HCT116 (cell line): ENCODE results near the gene NDST3. TPM values are rescaled to one million over a fixed set of nuclear protein-coding genes. Genes with fewer than 3 reads are reported as not detected.

ENCODE experiments used
- ATAC-seq: fragments of 200-7000 bp; cut with Tn5 transposase; 2 replicates; pipeline ENCODE4 v1.9.1; 2020; ENCODE audit warnings: mild to moderate bottlenecking, moderate library complexity
- BruUV-seq: library from RNA; stranded (reverse); fragments of 400-500 nt; replicated peaks from 2 replicates; lab custom pipeline; 2021; lab: Mats Ljungman, UMichigan
- CTCF ChIA-PET: fragments of 300-600 bp; sonication (Branson Sonifier 250); formaldehyde crosslinking; loops from one replicate; lab custom pipeline; 2021; ENCODE audit warnings: antibody characterized with exemption; lab: Charles Lee
- POLR2A ChIA-PET: fragments of 300-600, 350-600 bp; sonication (Branson Sonifier 250); formaldehyde crosslinking; loops from one replicate; lab custom pipeline; 2021; ENCODE audit warnings: antibody characterized with exemption; lab: Charles Lee
- RAD21 ChIA-PET, 2 experiments: fragments of 300-600 bp; sonication (Branson Sonifier 250); formaldehyde crosslinking; loops; one replicate each; lab custom pipeline; 2023; ENCODE audit warnings: low total read pairs in 2 of 2; ENCODE audit not compliant: uncharacterized antibody in 2 of 2, unreplicated experiment in 2 of 2, low non-redundant PET in 1 of 2; lab: Charles Lee
- DNase-seq: peaks from one replicate; pipeline ENCODE4 v3.0.0-alpha.2; 2010; ENCODE audit warnings: low read depth, low spot score
- H2AFZ ChIP-seq: fragments of 200-600 bp; shearing (Covaris generic), sonication (generic); 2 replicates; pipeline ENCODE4 v1.6.1; 2017; ENCODE audit warnings: low read depth, mixed run types, mixed read lengths, antibody characterized with exemption, low read length; ENCODE audit not compliant: poor library complexity, severe bottlenecking
- H3K27ac ChIP-seq: 2 replicates; pipeline ENCODE4 v1.5.1; 2012; ENCODE audit warnings: low read depth, low read length
- H3K27me3 ChIP-seq: fragments of 200-600 bp; sonication (generic); 2 replicates; pipeline ENCODE4 v1.6.1; 2016; ENCODE audit warnings: mixed run types, low read length, mixed read lengths; ENCODE audit not compliant: insufficient read depth
- H3K36me3 ChIP-seq, 2 experiments: fragments of 200-500 bp in 1 of 2; fragments of 200-600 bp in 1 of 2; sonication (Bioruptor generic) in 1 of 2; sonication (generic) in 1 of 2; 2 replicates each; pipeline versions ENCODE4 v1.5.1 to v1.6.1; 2014 to 2016; ENCODE audit warnings: low read length in 2 of 2, inconsistent platforms in 1 of 2, mixed read lengths in 1 of 2, mixed run types in 1 of 2; ENCODE audit not compliant: insufficient read depth in 2 of 2, control insufficient read depth in 1 of 2
- H3K4me1 ChIP-seq, 2 experiments: fragments of 200-600 bp in 1 of 2; sonication (generic) in 1 of 2; 2 replicates each; pipeline versions ENCODE4 v1.5.1 to v1.6.1; 2012 to 2017; ENCODE audit warnings: low read length in 2 of 2, inconsistent platforms in 1 of 2, mild to moderate bottlenecking in 1 of 2, mixed read lengths in 1 of 2, mixed run types in 1 of 2, moderate library complexity in 1 of 2; ENCODE audit not compliant: insufficient read depth in 2 of 2, control insufficient read depth in 1 of 2
- H3K4me2 ChIP-seq: fragments of 200-600 bp; sonication (generic); 2 replicates; pipeline ENCODE4 v1.6.1; 2017; ENCODE audit warnings: mixed run types, low read length, mixed read lengths
- H3K4me3 ChIP-seq, 2 experiments: fragments of 200-600 bp in 1 of 2; sonication (generic) in 1 of 2; replicated peaks in 1 of 2; 2 replicates each; pipeline ENCODE4 v1.5.1; 2011 to 2016; ENCODE audit warnings: low read length in 2 of 2, control low read depth in 1 of 2, low read depth in 1 of 2, mild to moderate bottlenecking in 1 of 2, mixed read lengths in 1 of 2, mixed run types in 1 of 2
- H3K79me2 ChIP-seq: fragments of 200-600 bp; sonication (generic); 2 replicates; pipeline ENCODE4 v1.6.1; 2017; ENCODE audit warnings: mild to moderate bottlenecking, mixed run types, low read length, moderate library complexity, mixed read lengths; ENCODE audit not compliant: insufficient read depth
- H3K9ac ChIP-seq: fragments of 200-600 bp; sonication (generic); 2 replicates; pipeline ENCODE4 v1.6.1; 2016; ENCODE audit warnings: low read length, mixed read lengths
- H3K9me2 ChIP-seq: fragments of 200-600 bp; sonication (generic), shearing (Covaris generic); 2 replicates; pipeline ENCODE4 v1.6.1; 2017; ENCODE audit warnings: mixed run types, mild to moderate bottlenecking, moderate library complexity; ENCODE audit not compliant: insufficient read depth
- H3K9me3 ChIP-seq, 2 experiments: fragments of 200-500 bp in 1 of 2; fragments of 200-600 bp in 1 of 2; sonication (Bioruptor generic) in 1 of 2; sonication (generic) in 1 of 2; 2 replicates each; pipeline ENCODE4 v1.6.1; 2014 to 2017; ENCODE audit warnings: low read length in 2 of 2, mixed read lengths in 2 of 2, inconsistent platforms in 1 of 2, low read depth in 1 of 2, mild to moderate bottlenecking in 1 of 2, mixed run types in 1 of 2, moderate library complexity in 1 of 2; ENCODE audit not compliant: control insufficient read depth in 1 of 2, insufficient read depth in 1 of 2
- H4K20me1 ChIP-seq: fragments of 200-600 bp; sonication (generic), shearing (Covaris generic); 2 replicates; pipeline ENCODE4 v1.6.1; 2017; ENCODE audit warnings: mixed run types, mild to moderate bottlenecking, moderate library complexity; ENCODE audit not compliant: insufficient read depth
- CBX3 ChIP-seq: IDR thresholded peaks from 2 replicates; pipeline ENCODE4 v1.6.1; 2012; ENCODE audit warnings: low read depth
- CEBPB ChIP-seq: IDR thresholded peaks from 2 replicates; pipeline ENCODE4 v1.6.1; 2012; ENCODE audit warnings: low read depth
- EGR1 ChIP-seq: IDR thresholded peaks from 2 replicates; pipeline ENCODE4 v1.6.1; 2012; ENCODE audit warnings: low read depth
- ELF1 ChIP-seq: IDR thresholded peaks from 2 replicates; pipeline ENCODE4 v1.6.1; 2012; ENCODE audit warnings: low read depth, borderline replicate concordance
- EZH2phosphoT487 ChIP-seq: fragments of 200-600 bp; IDR thresholded peaks from 2 replicates; pipeline ENCODE4 v1.6.1; 2018; ENCODE audit warnings: antibody characterized with exemption, borderline replicate concordance
- FOSL1 ChIP-seq: IDR thresholded peaks from 2 replicates; pipeline ENCODE4 v1.6.1; 2012; ENCODE audit warnings: low read depth
- POLR2A ChIP-seq: IDR thresholded peaks from 2 replicates; pipeline ENCODE4 v1.7.0; 2011; ENCODE audit warnings: borderline replicate concordance; ENCODE audit not compliant: insufficient read depth, insufficient read length; ENCODE audit errors: extremely low read depth
- POLR2AphosphoS5 ChIP-seq: IDR thresholded peaks from 2 replicates; pipeline ENCODE4 v1.6.1; 2011; ENCODE audit warnings: mild to moderate bottlenecking, low read depth, low read length, moderate library complexity
- RAD21 ChIP-seq: IDR thresholded peaks from 2 replicates; pipeline ENCODE4 v1.6.1; 2012; ENCODE audit warnings: low read depth, mild to moderate bottlenecking
- SIN3A ChIP-seq: IDR thresholded peaks from 2 replicates; pipeline ENCODE4 v1.6.1; 2012; ENCODE audit warnings: low read depth
- SP1 ChIP-seq: IDR thresholded peaks from 2 replicates; pipeline ENCODE4 v1.6.1; 2012; ENCODE audit warnings: low read depth
- SRF ChIP-seq: IDR thresholded peaks from 2 replicates; pipeline ENCODE4 v1.6.1; 2012; ENCODE audit warnings: low read depth
- TCF7L2 ChIP-seq: IDR thresholded peaks from 2 replicates; pipeline ENCODE4 v1.7.0; 2011; ENCODE audit warnings: borderline replicate concordance, inconsistent platforms; ENCODE audit not compliant: insufficient read depth, insufficient read length; ENCODE audit errors: extremely low read depth
- YY1 ChIP-seq: IDR thresholded peaks from 2 replicates; pipeline ENCODE4 v1.6.1; 2011; ENCODE audit warnings: low read length, low read depth, moderate library complexity, mild to moderate bottlenecking; ENCODE audit not compliant: insufficient replicate concordance; ENCODE audit errors: extremely low read depth
- ZFX ChIP-seq: fragments of 450-650 bp; IDR thresholded peaks from 2 replicates; pipeline ENCODE4 v1.6.1; 2017
- ZNF274 ChIP-seq: fragments of 200-500 bp; sonication (Bioruptor generic); IDR thresholded peaks from 2 replicates; pipeline ENCODE4 v1.6.1; 2014; ENCODE audit warnings: mild to moderate bottlenecking, low read depth, low read length, inconsistent platforms
- intact Hi-C: fragments of 100-400 bp; cut with micrococcal nuclease; formaldehyde crosslinking; loops from 2 replicates; pipeline ENCODE4 v1.10.0; 2022
- total RNA-seq: library from RNA; stranded (reverse); gene quantifications from one replicate; pipeline ENCODE4 v1.2.1, GENCODE V29; 2021; ENCODE audit not compliant: unreplicated experiment
- TF ChIP-seq, protein P1 (sequence below): IDR thresholded peaks from 2 replicates; pipeline ENCODE4 v1.6.1; 2012
- TF ChIP-seq, protein P2 (sequence below), 3 experiments: fragments of 200-600 bp in 1 of 3; sonication (generic) in 1 of 3; IDR thresholded peaks in 2 of 3; conservative IDR thresholded peaks in 1 of 3; 2 replicates each; pipeline ENCODE4 v1.5.1; 2012 to 2017; ENCODE audit warnings: low read depth in 2 of 3, low read length in 2 of 3, antibody characterized with exemption in 1 of 3, borderline replicate concordance in 1 of 3, control low read depth in 1 of 3, mild to moderate bottlenecking in 1 of 3, mixed read lengths in 1 of 3, mixed run types in 1 of 3, moderate library complexity in 1 of 3; ENCODE audit not compliant: insufficient read depth in 1 of 3
- TF ChIP-seq, protein P3 (sequence below): IDR thresholded peaks from 2 replicates; pipeline ENCODE4 v1.6.1; 2012; ENCODE audit warnings: low read depth
- TF ChIP-seq, protein P4 (sequence below): IDR thresholded peaks from 2 replicates; pipeline ENCODE4 v1.6.1; 2012

Gene NDST3
- total RNA-seq, 1 experiment from 2014 or later: not detected

GRCh38 chr4:118280501-118281218 is 246.4 kb downstream of the NDST3 start:
- no TSS peak for BruUV-seq
- H2AFZ ChIP-seq: no peak overlapping the region
- H4K20me1 ChIP-seq: peaks cover 4% of the 10 kb centered on the region; the same call in 1 of the 2 replicates
- H3K36me3 ChIP-seq: peaks cover 5 to 21% of the 10 kb centered on the region in 2 experiments; a peak in 3 of 4 replicates
- no peaks in the 10 kb centered on the region for H3K27me3 ChIP-seq
- H3K79me2 ChIP-seq: peaks cover 18% of the 10 kb centered on the region
- ChIA-PET POLR2A (no interaction called here), RAD21 (no interaction called here), CTCF (interaction anchor here (1.3 kb wide), 1 partner anchor 71 kb away, joined by 5 read pairs; no protein-coding TSS in a partner anchor)
- H3K4me2 ChIP-seq: peak overlapping the region; percentile 95
- peak overlapping the region; percentile 84; the same call in 1 of the 2 replicates for H3K27ac ChIP-seq
- peaks cover 6 to 21% of the 10 kb centered on the region in 2 experiments; a peak in 3 of 4 replicates for H3K4me1 ChIP-seq
- H3K9me3 ChIP-seq: no peaks in the 10 kb centered on the region
- ATAC-seq: peak; percentile 52
- DNase-seq: peak; percentile 67
- H3K9ac ChIP-seq: peak overlapping the region; percentile 95
- intact Hi-C loops: loop anchor here (1.0 kb wide), 1 partner anchor 73 kb away; the partner anchor contains the start of gene PRSS12
- no peaks in the 10 kb centered on the region for H3K9me2 ChIP-seq
- H3K4me3 ChIP-seq: peak overlapping the region in 1 of 2 experiments; percentile 98; a peak in 3 of 4 replicates
- no peak for TF ChIP-seq ZNF274
- TF ChIP-seq YY1: peak; percentile 3
- peak; percentile 80 for TF ChIP-seq RAD21
- TF ChIP-seq EGR1: no peak
- TF ChIP-seq TCF7L2: no peak
- no peak; the same call in 1 of the 2 replicates for TF ChIP-seq SRF
- no peak for TF ChIP-seq SP1
- no peak for TF ChIP-seq CBX3
- TF ChIP-seq, protein P1, sequence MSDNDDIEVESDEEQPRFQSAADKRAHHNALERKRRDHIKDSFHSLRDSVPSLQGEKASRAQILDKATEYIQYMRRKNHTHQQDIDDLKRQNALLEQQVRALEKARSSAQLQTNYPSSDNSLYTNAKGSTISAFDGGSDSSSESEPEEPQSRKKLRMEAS: peak; percentile 53
- TF ChIP-seq SIN3A: peak; percentile 47
- TF ChIP-seq, protein P2, sequence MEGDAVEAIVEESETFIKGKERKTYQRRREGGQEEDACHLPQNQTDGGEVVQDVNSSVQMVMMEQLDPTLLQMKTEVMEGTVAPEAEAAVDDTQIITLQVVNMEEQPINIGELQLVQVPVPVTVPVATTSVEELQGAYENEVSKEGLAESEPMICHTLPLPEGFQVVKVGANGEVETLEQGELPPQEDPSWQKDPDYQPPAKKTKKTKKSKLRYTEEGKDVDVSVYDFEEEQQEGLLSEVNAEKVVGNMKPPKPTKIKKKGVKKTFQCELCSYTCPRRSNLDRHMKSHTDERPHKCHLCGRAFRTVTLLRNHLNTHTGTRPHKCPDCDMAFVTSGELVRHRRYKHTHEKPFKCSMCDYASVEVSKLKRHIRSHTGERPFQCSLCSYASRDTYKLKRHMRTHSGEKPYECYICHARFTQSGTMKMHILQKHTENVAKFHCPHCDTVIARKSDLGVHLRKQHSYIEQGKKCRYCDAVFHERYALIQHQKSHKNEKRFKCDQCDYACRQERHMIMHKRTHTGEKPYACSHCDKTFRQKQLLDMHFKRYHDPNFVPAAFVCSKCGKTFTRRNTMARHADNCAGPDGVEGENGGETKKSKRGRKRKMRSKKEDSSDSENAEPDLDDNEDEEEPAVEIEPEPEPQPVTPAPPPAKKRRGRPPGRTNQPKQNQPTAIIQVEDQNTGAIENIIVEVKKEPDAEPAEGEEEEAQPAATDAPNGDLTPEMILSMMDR (IDR thresholded peaks at IDR 0.05 in 2 of 3, conservative IDR thresholded peaks at IDR 0.05 in 1 of 3; ENCODE audit: borderline replicate concordance in 1 of 3, insufficient read depth in 1 of 3, low read depth in 2 of 3, low read length in 2 of 3): peak; percentile 46 to 73 (median 50); a peak in 4 of 6 replicates
- TF ChIP-seq ELF1: no peak; the same call in 1 of the 2 replicates
- TF ChIP-seq EZH2phosphoT487: no peak
- peak; percentile 68 for TF ChIP-seq POLR2A
- no peak for TF ChIP-seq FOSL1
- TF ChIP-seq, protein P3, sequence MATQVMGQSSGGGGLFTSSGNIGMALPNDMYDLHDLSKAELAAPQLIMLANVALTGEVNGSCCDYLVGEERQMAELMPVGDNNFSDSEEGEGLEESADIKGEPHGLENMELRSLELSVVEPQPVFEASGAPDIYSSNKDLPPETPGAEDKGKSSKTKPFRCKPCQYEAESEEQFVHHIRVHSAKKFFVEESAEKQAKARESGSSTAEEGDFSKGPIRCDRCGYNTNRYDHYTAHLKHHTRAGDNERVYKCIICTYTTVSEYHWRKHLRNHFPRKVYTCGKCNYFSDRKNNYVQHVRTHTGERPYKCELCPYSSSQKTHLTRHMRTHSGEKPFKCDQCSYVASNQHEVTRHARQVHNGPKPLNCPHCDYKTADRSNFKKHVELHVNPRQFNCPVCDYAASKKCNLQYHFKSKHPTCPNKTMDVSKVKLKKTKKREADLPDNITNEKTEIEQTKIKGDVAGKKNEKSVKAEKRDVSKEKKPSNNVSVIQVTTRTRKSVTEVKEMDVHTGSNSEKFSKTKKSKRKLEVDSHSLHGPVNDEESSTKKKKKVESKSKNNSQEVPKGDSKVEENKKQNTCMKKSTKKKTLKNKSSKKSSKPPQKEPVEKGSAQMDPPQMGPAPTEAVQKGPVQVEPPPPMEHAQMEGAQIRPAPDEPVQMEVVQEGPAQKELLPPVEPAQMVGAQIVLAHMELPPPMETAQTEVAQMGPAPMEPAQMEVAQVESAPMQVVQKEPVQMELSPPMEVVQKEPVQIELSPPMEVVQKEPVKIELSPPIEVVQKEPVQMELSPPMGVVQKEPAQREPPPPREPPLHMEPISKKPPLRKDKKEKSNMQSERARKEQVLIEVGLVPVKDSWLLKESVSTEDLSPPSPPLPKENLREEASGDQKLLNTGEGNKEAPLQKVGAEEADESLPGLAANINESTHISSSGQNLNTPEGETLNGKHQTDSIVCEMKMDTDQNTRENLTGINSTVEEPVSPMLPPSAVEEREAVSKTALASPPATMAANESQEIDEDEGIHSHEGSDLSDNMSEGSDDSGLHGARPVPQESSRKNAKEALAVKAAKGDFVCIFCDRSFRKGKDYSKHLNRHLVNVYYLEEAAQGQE: no peak
- TF ChIP-seq ZFX: no peak
- TF ChIP-seq, protein P4, sequence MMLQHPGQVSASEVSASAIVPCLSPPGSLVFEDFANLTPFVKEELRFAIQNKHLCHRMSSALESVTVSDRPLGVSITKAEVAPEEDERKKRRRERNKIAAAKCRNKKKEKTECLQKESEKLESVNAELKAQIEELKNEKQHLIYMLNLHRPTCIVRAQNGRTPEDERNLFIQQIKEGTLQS: no peak
- peak; percentile 46; the same call in 1 of the 2 replicates for TF ChIP-seq CEBPB
- TF ChIP-seq POLR2AphosphoS5: peak; percentile 62; the same call in 1 of the 2 replicates
